ENCODE data around the gene GCLM. TPM values are rescaled to one million over a fixed set of nuclear protein-coding genes. Genes with fewer than 3 reads are reported as not detected.
"Not testable (repeated sequence)": the region's sequence is repeated elsewhere in the genome, so short reads cannot be mapped to it uniquely, and the experiment has no call there.

Gene GCLM
- total RNA-seq, 8 experiments from 2014 or later, result 4.2 to 22.5 (median 7.6) TPM

GRCh38 chr1:93878501-93878888, 30.7 kb downstream of the GCLM start:
- peaks cover 21 to 24% of the 10 kb centered on the region in 2 donors for H3K4me1 ChIP-seq (replicated peaks in 1 of 2)

GRCh38 chr1:93877529-93877928, 31.7 kb downstream of the GCLM start:
- in situ Hi-C loops (cut with MboI; ENCODE audit: low pct_unique_long_range_greater_than_20kb in 2 of 9, low sequenced_read_pairs in 9 of 9, unreplicated experiment in 9 of 9), result no loop called here
- WGBS, 10 experiments, result 81 to 100% (median 95%) methylated on average over 1 to 4 of the region's 4 CpGs
- Histone ChIP-seq H3K4me1 (replicated peaks in 1 of 2) (peaks cover 21 to 24% of the 10 kb centered on the region in 2 donors), H3K27ac (no peak overlapping the region), H3K4me3 (peak overlapping the region in 2 of 5 donors; percentile 89 to 90)
- ATAC-seq (replicated peaks in 6 of 8), result no peak

More at GRCh38 chr1:93878501-93878888, 30.7 kb downstream of the GCLM start:
- peak overlapping the region; percentile 65 to 93 (median 90) for H3K4me3 ChIP-seq
- 0 to 20% (median 2%) methylated on average over 1 to 20 of the region's 20 CpGs; no CpG with 5 or more reads in 2 of the 10 experiments for WGBS, 10 experiments
- peak; percentile 5 to 58 (median 48) for ATAC-seq (replicated peaks in 6 of 8)
- H3K27ac ChIP-seq, result peak overlapping the region; percentile 95
- in situ Hi-C loops (cut with MboI; ENCODE audit: low pct_unique_long_range_greater_than_20kb in 2 of 9, low sequenced_read_pairs in 9 of 9, unreplicated experiment in 9 of 9), result no loop called here

DNA sequence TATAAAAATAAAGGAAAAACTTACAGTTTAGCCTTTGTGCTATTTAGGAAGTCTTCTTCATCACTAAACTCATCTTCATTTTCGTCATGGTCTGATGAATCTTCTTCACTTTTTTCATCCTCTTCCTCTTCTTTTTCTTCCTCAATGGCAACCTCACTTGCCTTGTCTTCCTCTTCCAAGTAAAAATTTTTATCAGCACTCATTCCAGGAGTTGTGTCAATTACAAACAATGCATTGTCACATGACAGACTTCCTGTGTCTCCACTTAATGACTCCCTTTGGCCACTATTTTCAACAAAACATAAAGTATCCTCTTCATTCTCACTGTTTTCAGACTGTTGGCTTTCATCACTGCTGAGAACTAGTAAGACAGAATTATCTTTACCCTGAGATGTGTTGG, 33.0 kb downstream of the GCLM start:
- 73 to 100% (median 86%) methylated on average over 1 of the region's 1 CpG; no CpG with 5 or more reads in 1 of the 10 experiments for WGBS, 10 experiments
- Histone ChIP-seq H3K4me1 (replicated peaks in 1 of 2) (peaks cover 21 to 24% of the 10 kb centered on the region in 2 donors), H3K27ac (no peak overlapping the region), H3K4me3 (no peak overlapping the region)
- no peak for ATAC-seq (replicated peaks in 6 of 8)
- in situ Hi-C loops (cut with MboI; ENCODE audit: low pct_unique_long_range_greater_than_20kb in 2 of 9, low sequenced_read_pairs in 9 of 9, unreplicated experiment in 9 of 9), result no loop called here

DNA sequence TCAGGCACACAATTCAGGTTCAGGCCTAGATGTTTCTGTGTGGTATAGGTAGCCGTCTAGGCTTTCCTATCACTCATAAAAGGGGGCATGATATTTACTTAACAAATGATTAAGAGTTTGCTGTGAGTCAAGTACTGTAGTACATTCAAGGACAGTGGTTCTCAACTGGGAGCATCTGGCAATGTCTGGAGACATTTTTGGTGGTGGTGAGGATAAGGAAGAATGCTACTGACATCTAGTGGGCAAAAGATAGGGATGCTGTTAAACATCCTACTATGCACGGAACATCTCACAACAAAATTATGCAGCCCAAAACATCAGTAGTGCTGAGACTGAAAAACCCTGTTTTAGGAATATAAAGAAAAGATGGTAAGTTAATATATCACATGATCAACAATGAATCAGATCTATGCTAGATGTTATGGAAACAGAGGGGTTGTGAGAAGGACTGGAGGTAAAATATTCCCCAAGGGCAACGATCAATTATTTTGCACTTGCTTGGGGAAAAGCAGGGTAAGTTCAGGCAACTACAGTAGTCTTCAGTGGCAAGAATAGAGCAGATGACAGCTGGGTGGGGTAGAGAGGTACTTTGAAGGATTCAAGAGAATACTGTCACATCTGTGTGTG, 35.1 kb downstream of the GCLM start:
- Histone ChIP-seq H3K4me1 (replicated peaks in 1 of 2) (peaks cover 16 to 19% of the 10 kb centered on the region in 2 donors), H3K27ac (no peak overlapping the region), H3K4me3 (no peak overlapping the region)
- in situ Hi-C loops (cut with MboI; ENCODE audit: low pct_unique_long_range_greater_than_20kb in 2 of 9, low sequenced_read_pairs in 9 of 9, unreplicated experiment in 9 of 9), result no loop called here
- ATAC-seq (replicated peaks in 6 of 8), result peak in 2 of 8 experiments; percentile 8 to 15
- WGBS, 10 experiments, result 64 to 100% (median 92%) methylated on average over 1 to 2 of the region's 3 CpGs; no CpG with 5 or more reads in 3 of the 10 experiments

DNA sequence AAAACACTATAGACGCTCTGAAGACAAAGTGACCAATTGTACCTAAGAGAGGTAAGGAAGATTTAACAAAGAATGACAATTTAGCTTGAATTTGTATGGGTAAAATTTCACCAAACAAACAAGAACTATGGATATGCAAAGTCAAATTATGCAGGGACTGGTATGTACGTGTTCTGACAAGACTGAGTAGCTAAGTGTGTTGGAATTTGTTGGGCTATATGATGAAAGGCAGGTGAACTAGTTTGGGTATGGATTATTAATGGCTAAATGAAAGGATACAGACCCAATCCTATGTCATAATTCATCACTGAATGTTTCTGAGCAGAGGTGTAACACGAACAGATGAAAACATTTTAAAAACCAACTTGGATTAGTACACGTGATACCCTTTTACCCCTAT, 37.9 kb downstream of the GCLM start:
- WGBS, 10 experiments, result 40 to 100% (median 66%) methylated on average over 1 to 4 of the region's 4 CpGs
- no peak overlapping the region for H3K4me3 ChIP-seq
- no peak overlapping the region for H3K27ac ChIP-seq
- in situ Hi-C loops (cut with MboI; ENCODE audit: low pct_unique_long_range_greater_than_20kb in 2 of 9, low sequenced_read_pairs in 9 of 9, unreplicated experiment in 9 of 9), result no loop called here
- peaks cover 3% of the 10 kb centered on the region in 2 donors for H3K4me1 ChIP-seq (replicated peaks in 1 of 2)
- ATAC-seq (replicated peaks in 6 of 8), result no peak

- WGBS, 10 experiments, result 79 to 100% (median 96%) methylated on average over 2 to 5 of the region's 5 CpGs
- Histone ChIP-seq H3K4me3 (no peak overlapping the region), H3K4me1 (replicated peaks in 1 of 2) (peaks cover 0 to 4% of the 10 kb centered on the region in 2 donors), H3K27ac (no peak overlapping the region)
- ATAC-seq (replicated peaks in 6 of 8), result no peak
- in situ Hi-C loops (cut with MboI; ENCODE audit: low pct_unique_long_range_greater_than_20kb in 2 of 9, low sequenced_read_pairs in 9 of 9, unreplicated experiment in 9 of 9), result no loop called here
These were observed 39.6 kb downstream of the GCLM start for GRCh38 chr1:93869653-93870052.

DNA sequence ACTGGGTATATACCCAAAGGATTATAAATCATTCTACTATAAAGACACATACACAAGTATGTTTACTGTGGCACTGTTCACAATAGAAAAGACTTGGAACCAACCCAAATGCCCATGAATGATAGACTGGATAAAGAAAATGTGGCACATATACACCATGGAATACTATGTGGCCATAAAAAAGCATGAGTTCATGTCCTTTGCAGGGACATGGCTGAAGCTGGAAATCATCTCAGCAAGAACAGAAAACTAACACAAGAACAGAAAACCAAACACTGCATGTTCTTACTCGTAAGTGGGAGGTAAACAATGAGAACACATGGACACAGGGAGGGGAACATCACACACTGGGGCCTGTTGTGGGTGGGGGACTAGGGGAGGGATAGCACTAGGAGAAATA, 40.7 kb downstream of the GCLM start:
- WGBS, 10 experiments, result 44 to 100% (median 100%) methylated on average over 1 of the region's 1 CpG; no CpG with 5 or more reads in 5 of the 10 experiments
- H3K27ac ChIP-seq; H3K4me3 ChIP-seq; in situ Hi-C loops (cut with MboI; ENCODE audit: low pct_unique_long_range_greater_than_20kb in 2 of 9, low sequenced_read_pairs in 9 of 9, unreplicated experiment in 9 of 9); ATAC-seq (replicated peaks in 6 of 8); H3K4me1 ChIP-seq (replicated peaks in 1 of 2): not testable (repeated sequence)

DNA sequence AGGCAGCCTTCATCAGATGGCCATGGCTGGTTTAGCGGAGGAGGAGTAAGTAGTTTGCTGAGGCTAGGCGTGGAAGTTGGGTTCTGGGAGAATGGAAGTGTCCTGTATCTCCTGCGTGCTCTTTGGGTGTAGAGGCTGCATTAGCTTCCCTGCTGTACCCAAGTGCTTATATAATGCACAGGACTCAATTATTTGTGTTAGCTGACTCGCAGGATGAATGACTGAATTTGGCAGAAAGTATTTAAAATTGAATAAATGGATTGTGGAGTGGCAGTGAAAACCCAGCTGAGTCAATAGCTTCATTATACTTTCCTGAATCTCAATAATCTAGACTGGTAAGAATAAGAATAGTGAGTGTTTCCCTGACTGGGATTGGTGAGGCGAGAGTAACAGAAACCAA, 44.0 kb downstream of the GCLM start:
- in situ Hi-C loops (cut with MboI; ENCODE audit: low pct_unique_long_range_greater_than_20kb in 2 of 9, low sequenced_read_pairs in 9 of 9, unreplicated experiment in 9 of 9), result no loop called here
- ATAC-seq (replicated peaks in 6 of 8), result peak in 3 of 8 experiments; percentile 21 to 47 (median 42)
- WGBS, 10 experiments, result 49 to 96% (median 85%) methylated on average over 2 to 5 of the region's 5 CpGs
- Histone ChIP-seq H3K27ac (no peak overlapping the region), H3K4me3 (no peak overlapping the region), H3K4me1 (replicated peaks in 1 of 2) (peaks cover 0 to 4% of the 10 kb centered on the region in 2 donors)

GRCh38 chr1:93864175-93864574, 45.1 kb downstream of the GCLM start:
- WGBS, 10 experiments, result 60 to 100% (median 80%) methylated on average over 1 to 3 of the region's 3 CpGs; no CpG with 5 or more reads in 3 of the 10 experiments
- Histone ChIP-seq H3K27ac (no peak overlapping the region), H3K4me3 (no peak overlapping the region), H3K4me1 (replicated peaks in 1 of 2) (peaks cover 0 to 4% of the 10 kb centered on the region in 2 donors)
- no peak for ATAC-seq (replicated peaks in 6 of 8)
- in situ Hi-C loops (cut with MboI; ENCODE audit: low pct_unique_long_range_greater_than_20kb in 2 of 9, low sequenced_read_pairs in 9 of 9, unreplicated experiment in 9 of 9), result no loop called here

DNA sequence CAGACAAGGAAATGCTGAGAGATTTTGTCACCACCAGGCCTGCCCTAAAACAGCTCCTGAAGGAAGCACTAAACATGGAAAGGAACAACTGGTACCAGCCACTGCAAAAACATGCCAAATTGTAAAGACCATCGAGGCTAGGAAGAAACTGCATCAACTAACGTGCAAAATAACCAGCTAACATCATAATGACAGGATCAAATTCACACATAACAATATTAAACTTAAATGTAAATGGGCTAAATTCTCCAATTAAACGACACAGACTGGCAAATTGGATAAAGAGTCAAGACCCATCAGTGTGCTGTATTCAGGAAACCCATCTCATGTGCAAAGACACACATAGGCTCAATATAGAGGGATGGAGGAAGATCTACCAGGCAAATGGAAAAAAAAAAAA, 51.6 kb downstream of the GCLM start:
- ATAC-seq (replicated peaks in 6 of 8); H3K4me1 ChIP-seq (replicated peaks in 1 of 2); H3K27ac ChIP-seq; in situ Hi-C loops (cut with MboI; ENCODE audit: low pct_unique_long_range_greater_than_20kb in 2 of 9, low sequenced_read_pairs in 9 of 9, unreplicated experiment in 9 of 9); H3K4me3 ChIP-seq: not testable (repeated sequence)
- WGBS, 10 experiments, result 0 to 100% (median 63%) methylated on average over 1 to 2 of the region's 3 CpGs; no CpG with 5 or more reads in 3 of the 10 experiments

DNA sequence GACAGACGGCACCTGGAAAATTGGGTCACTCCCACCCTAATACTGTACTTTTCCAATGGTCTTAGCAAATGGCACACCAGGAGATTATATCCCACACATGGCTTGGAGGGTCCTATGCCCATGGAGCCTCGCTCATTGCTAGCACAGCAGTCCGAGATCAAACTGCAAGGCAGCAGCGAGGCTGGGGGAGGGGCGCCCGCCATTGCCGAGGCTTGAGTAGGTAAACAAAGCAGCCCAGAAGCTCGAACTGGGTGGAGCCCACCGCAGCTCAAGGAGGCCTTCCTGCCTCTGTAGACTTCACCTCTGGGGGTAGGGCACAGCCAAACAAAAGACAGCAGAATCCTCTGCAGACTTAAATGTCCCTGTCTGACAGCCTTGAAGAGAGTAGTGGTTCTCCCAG, 53.2 kb downstream of the GCLM start:
- ATAC-seq (replicated peaks in 6 of 8); in situ Hi-C loops (cut with MboI; ENCODE audit: low pct_unique_long_range_greater_than_20kb in 2 of 9, low sequenced_read_pairs in 9 of 9, unreplicated experiment in 9 of 9); H3K27ac ChIP-seq; H3K4me3 ChIP-seq; H3K4me1 ChIP-seq (replicated peaks in 1 of 2): not testable (repeated sequence)
- WGBS, 10 experiments, result 56 to 100% methylated on average over 1 to 2 of the region's 9 CpGs; no CpG with 5 or more reads in 8 of the 10 experiments

- no peaks in the 10 kb centered on the region for H3K4me1 ChIP-seq (replicated peaks in 1 of 2)
- H3K4me3 ChIP-seq, result no peak overlapping the region
- ATAC-seq (replicated peaks in 6 of 8), result peak in 3 of 8 experiments; percentile 45 to 62 (median 61)
- no peak overlapping the region for H3K27ac ChIP-seq
- in situ Hi-C loops (cut with MboI; ENCODE audit: low pct_unique_long_range_greater_than_20kb in 2 of 9, low sequenced_read_pairs in 9 of 9, unreplicated experiment in 9 of 9), result no loop called here
- WGBS, 10 experiments, result 33 to 94% (median 77%) methylated on average over 2 to 3 of the region's 3 CpGs; no CpG with 5 or more reads in 1 of the 10 experiments
These were observed 55.3 kb downstream of the GCLM start for GRCh38 chr1:93853940-93854339.

DNA sequence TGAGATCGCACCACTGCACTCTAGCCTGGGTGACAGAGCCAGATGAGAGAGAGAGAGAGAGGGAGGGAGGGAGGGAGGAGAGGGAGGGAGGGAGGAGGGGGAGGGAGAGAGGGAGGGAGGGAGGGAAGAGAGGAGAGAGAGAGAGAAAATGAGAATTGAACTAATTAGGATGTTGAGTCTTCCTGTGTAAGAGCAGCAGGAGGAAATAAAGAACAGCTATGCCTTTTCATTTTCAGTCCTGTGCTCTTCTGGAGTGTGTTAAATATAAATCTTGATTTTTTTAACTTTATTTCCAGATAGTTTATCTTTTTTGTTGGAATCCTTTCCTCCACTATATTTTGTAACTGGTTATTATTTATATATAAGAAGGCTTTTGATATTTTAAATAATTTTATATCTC, 57.4 kb downstream of the GCLM start:
- ATAC-seq (replicated peaks in 6 of 8), result no peak
- in situ Hi-C loops (cut with MboI; ENCODE audit: low pct_unique_long_range_greater_than_20kb in 2 of 9, low sequenced_read_pairs in 9 of 9, unreplicated experiment in 9 of 9), result no loop called here
- no CpG with 5 or more reads among the region's 1 CpG for WGBS, 10 experiments
- Histone ChIP-seq H3K4me3 (no peak overlapping the region), H3K4me1 (replicated peaks in 1 of 2) (peaks cover 0 to 5% of the 10 kb centered on the region in 2 donors), H3K27ac (no peak overlapping the region)

DNA sequence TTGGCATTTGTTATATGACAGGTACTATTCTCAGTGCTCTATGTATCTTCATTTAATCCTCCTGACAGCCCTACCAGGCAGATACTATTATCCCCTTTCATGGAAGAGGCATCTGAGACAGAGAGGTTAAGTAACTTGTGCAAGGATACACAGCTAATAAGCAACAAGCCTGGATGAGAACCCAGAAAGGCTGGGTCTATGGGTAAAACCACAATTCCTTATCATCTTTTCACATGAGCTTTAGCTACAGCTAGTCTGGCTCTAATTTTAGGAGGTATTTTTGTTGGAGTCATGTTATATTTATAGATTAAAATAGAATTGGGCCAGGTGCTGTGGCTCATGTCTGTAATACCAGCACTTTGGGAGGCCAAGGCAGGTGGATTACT, 57.9 kb downstream of the GCLM start:
- no peak for ATAC-seq (replicated peaks in 6 of 8)
- in situ Hi-C loops (cut with MboI; ENCODE audit: low pct_unique_long_range_greater_than_20kb in 2 of 9, low sequenced_read_pairs in 9 of 9, unreplicated experiment in 9 of 9), result no loop called here
- H3K27ac ChIP-seq, result no peak overlapping the region

More for the DNA sequence above, 57.9 kb downstream of the GCLM start:
- Histone ChIP-seq H3K4me1 (replicated peaks in 1 of 2) (peaks cover 0 to 5% of the 10 kb centered on the region in 2 donors), H3K4me3 (no peak overlapping the region)

Measured in motor neuron (in vitro differentiated cells).